SH-SY5Y (cell line): ENCODE results near the gene P2RX5.

Experiments used
- GATA2 ChIP-seq: IDR thresholded peaks from 2 replicates; pipeline ENCODE4 v1.6.1; 2011; ENCODE audit warnings: mild to moderate bottlenecking, low read depth, low read length
- GATA3 ChIP-seq: IDR thresholded peaks from 2 replicates; pipeline ENCODE4 v1.6.1; 2011; ENCODE audit warnings: low read depth, mild to moderate bottlenecking, low read length, moderate library complexity

GRCh38 chr17:3693141-3693540 is 2.8 kb downstream of the P2RX5 start:
- TF ChIP-seq GATA2 (no peak), GATA3 (no peak)
